ENCODE results near the gene ZNF311. TPM values are rescaled to one million over a fixed set of nuclear protein-coding genes. Genes with fewer than 3 reads are reported as not detected.

Gene ZNF311
- total RNA-seq, 1 experiment from 2014 or later, result 0.57 TPM

- peaks cover 38% of the 10 kb centered on the region for H3K27me3 Mint-ChIP-seq (ENCODE audit: low read depth)
- H3K27ac Mint-ChIP-seq, result no peak overlapping the region
- no peak for TF ChIP-seq CTCF (conservative IDR thresholded peaks at IDR 0.05)
- WGBS (ENCODE audit: extremely low coverage, insufficient read length, low lambda C conversion rate), result no CpG with 5 or more reads among the region's 3 CpGs
- H3K56ac ChIP-seq (ENCODE audit: insufficient read length, low read depth, low read length), result no peak overlapping the region
- H4K20me1 ChIP-seq (ENCODE audit: control insufficient read depth, insufficient read depth, insufficient read length), result no peaks in the 10 kb centered on the region
- H3K79me1 ChIP-seq (ENCODE audit: insufficient read depth, low read depth, low read length, poor library complexity, severe bottlenecking), result no peaks in the 10 kb centered on the region
- H3K23me2 ChIP-seq (ENCODE audit: insufficient read length, low read depth, low read length, poor library complexity, severe bottlenecking), result peaks cover 9% of the 10 kb centered on the region
- no peak overlapping the region for H3K23ac ChIP-seq (ENCODE audit: insufficient read length, low read depth, low read length)
- no peak overlapping the region for H3K27ac ChIP-seq (ENCODE audit: insufficient read length, low read depth, low read length)
- no peaks in the 10 kb centered on the region for H3K27me3 ChIP-seq (ENCODE audit: insufficient read depth, low read length)
- H3K4me3 Mint-ChIP-seq, result peak overlapping the region; percentile 80 to 92
- H3K4me1 ChIP-seq (ENCODE audit: insufficient read depth, low read length), result no peaks in the 10 kb centered on the region; the same call in 1 of the 2 replicates
- H3K9ac ChIP-seq (ENCODE audit: extremely low read depth, insufficient read length, low read length), result no peak overlapping the region
- H4K91ac ChIP-seq (ENCODE audit: insufficient read length, low read depth, low read length), result no peak overlapping the region
- no peak overlapping the region for H2BK120ac ChIP-seq (ENCODE audit: low read depth, low read length, poor library complexity, severe bottlenecking)
- H3K9me3 Mint-ChIP-seq, result peaks cover 4 to 6% of the 10 kb centered on the region in 2 experiments; a peak in 4 of 5 replicates
- H3T11ph ChIP-seq (ENCODE audit: low read length), result no peak overlapping the region
- H2BK20ac ChIP-seq (ENCODE audit: low read depth, low read length, poor library complexity, severe bottlenecking), result no peak overlapping the region
- no peak overlapping the region for H2AK5ac ChIP-seq (ENCODE audit: insufficient read length, low read length)
- no peaks in the 10 kb centered on the region for H3K9me3 ChIP-seq (ENCODE audit: control insufficient read depth, low read depth, low read length)
- H3K4ac ChIP-seq (ENCODE audit: low read depth, low read length), result no peak overlapping the region
- H3K36me3 Mint-ChIP-seq (ENCODE audit: insufficient read depth in 1 of 3, low read depth in 3 of 3), result peaks cover 4% of the 10 kb centered on the region in 3 experiments; a peak in 2 of 7 replicates
- no peak overlapping the region for H2BK15ac ChIP-seq (ENCODE audit: low read depth, low read length)
- H3K4me1 Mint-ChIP-seq, result peaks cover 0 to 5% of the 10 kb centered on the region in 2 experiments; a peak in 2 of 4 replicates
- no peak overlapping the region for H2AFZ ChIP-seq (ENCODE audit: low read length)
- no peaks in the 10 kb centered on the region for H3K79me2 ChIP-seq (ENCODE audit: insufficient read depth, low read length)
- no peak overlapping the region for H3K14ac ChIP-seq (ENCODE audit: insufficient read depth, low read length)
- H4K8ac ChIP-seq (replicated peaks; ENCODE audit: insufficient read length, low read depth, low read length), result no peak overlapping the region
- H2BK5ac ChIP-seq (ENCODE audit: insufficient read length, low read length), result no peak overlapping the region
- peak overlapping the region; percentile 90 for H3K4me2 ChIP-seq (ENCODE audit: insufficient read depth, insufficient read length, low read length)
- H3K18ac ChIP-seq (ENCODE audit: insufficient read length, low read depth, low read length), result no peak overlapping the region
- no peak for DNase-seq
- no peak overlapping the region for H2BK12ac ChIP-seq (ENCODE audit: insufficient read length, low read depth, low read length)
- H4K5ac ChIP-seq (ENCODE audit: insufficient read length, low read depth, low read length), result no peak overlapping the region
Observed at GRCh38 chr6:29017428-29017802, 12.3 kb upstream of the ZNF311 start.

Data from H9 (cell line).